ENCODE results near the gene SLC35B1. TPM values are rescaled to one million over a fixed set of nuclear protein-coding genes. Genes with fewer than 3 reads are reported as not detected.
"Not testable (repeated sequence)": the region's sequence is repeated elsewhere in the genome, so short reads cannot be mapped to it uniquely, and the experiment has no call there.

SLC35B1 gene
- total and polyA plus RNA-seq, 11 donors: 50.3 to 137 (median 66.2) TPM

DNA sequence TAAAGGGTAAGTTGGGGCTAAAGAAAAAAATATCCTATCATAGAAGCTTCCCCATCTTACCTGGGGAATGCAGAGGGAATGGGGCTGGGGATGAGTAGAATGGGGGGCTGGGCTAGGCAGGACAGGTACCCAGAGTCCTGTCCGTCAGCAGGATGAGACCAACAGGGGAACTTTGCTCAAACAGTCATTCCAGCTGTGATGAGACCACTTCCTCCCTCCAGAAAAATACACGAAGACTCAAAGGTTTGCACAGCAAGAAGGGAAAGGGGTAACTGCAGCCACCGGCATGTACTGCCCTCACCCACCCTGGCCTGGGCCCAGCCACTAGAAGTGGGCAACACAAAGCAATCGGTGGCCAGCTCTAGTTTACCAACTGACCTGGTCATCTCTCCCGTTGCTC, 20.7 kb upstream of the SLC35B1 start:
- H3K4me1 ChIP-seq: peaks cover 4 to 87% (median 61%) of the 10 kb centered on the region in 12 donors
- H3K27me3 ChIP-seq: no peaks in the 10 kb centered on the region
- intact Hi-C loops (cut with DNase I): loop anchor here in 2 of 10 donors (5.0 to 10.0 kb wide), 2 partner anchors 34 to 266 kb away; partner anchors contain the start of genes DLX3 (in 1 of the 2) and FAM117A (in 1 of the 2)
- DNase-seq: no peak
- TF ChIP-seq, protein P1, sequence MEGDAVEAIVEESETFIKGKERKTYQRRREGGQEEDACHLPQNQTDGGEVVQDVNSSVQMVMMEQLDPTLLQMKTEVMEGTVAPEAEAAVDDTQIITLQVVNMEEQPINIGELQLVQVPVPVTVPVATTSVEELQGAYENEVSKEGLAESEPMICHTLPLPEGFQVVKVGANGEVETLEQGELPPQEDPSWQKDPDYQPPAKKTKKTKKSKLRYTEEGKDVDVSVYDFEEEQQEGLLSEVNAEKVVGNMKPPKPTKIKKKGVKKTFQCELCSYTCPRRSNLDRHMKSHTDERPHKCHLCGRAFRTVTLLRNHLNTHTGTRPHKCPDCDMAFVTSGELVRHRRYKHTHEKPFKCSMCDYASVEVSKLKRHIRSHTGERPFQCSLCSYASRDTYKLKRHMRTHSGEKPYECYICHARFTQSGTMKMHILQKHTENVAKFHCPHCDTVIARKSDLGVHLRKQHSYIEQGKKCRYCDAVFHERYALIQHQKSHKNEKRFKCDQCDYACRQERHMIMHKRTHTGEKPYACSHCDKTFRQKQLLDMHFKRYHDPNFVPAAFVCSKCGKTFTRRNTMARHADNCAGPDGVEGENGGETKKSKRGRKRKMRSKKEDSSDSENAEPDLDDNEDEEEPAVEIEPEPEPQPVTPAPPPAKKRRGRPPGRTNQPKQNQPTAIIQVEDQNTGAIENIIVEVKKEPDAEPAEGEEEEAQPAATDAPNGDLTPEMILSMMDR (IDR thresholded peaks at IDR 0.05): no peak
- TF ChIP-seq POLR2A (IDR thresholded peaks at IDR 0.05): no peak
- H3K9me3 ChIP-seq: no peaks in the 10 kb centered on the region
- H3K27ac ChIP-seq: peak overlapping the region in 9 of 12 donors; percentile 22 to 94 (median 78)
- H3K36me3 ChIP-seq: peaks cover 0 to 5% (median 0%) of the 10 kb centered on the region in 9 donors
- no peak for ATAC-seq
- H3K4me3 ChIP-seq: no peak overlapping the region
- 80 to 90% (median 85%) methylated on average over 5 of the region's 5 CpGs for WGBS, 4 donors

DNA sequence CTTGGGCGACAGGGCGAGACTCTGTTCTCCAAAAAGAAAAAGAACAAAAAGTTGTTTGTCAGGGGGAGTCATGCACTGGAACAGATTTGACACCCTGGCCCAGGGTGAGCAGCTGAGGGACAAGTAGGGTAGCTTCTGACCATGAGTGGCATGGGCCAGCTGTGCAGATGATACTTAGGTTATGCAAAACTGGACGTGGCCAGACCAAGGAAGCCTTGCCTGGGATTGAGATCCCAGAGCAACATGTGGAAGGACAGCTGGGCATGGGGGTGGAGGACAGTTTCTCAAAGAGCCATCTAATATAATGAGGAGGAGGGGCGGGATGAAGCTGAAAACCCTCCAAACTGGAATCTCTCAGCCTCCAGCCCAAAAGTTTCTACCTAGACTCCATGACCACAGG, 19.6 kb upstream of the SLC35B1 start:
- ATAC-seq (no peak), DNase-seq (no peak)
- TF ChIP-seq POLR2A (IDR thresholded peaks at IDR 0.05): no peak
- TF ChIP-seq, protein P1 (IDR thresholded peaks at IDR 0.05): no peak
- Histone ChIP-seq H3K27me3 (no peaks in the 10 kb centered on the region), H3K4me1 (peaks cover 4 to 87% (median 64%) of the 10 kb centered on the region in 12 donors), H3K36me3 (peaks cover 0 to 6% (median 3%) of the 10 kb centered on the region in 9 donors), H3K9me3 (no peaks in the 10 kb centered on the region), H3K27ac (peak overlapping the region in 7 of 12 donors; percentile 8 to 94 (median 17)), H3K4me3 (no peak overlapping the region)
- 80 to 90% (median 89%) methylated on average over 4 of the region's 4 CpGs for WGBS, 4 donors
- intact Hi-C loops (cut with DNase I): loop anchor here in 2 of 10 donors (5.0 to 10.0 kb wide), 2 partner anchors 35 to 267 kb away; partner anchors contain the start of genes DLX3 (in 1 of the 2) and FAM117A (in 1 of the 2)

DNA sequence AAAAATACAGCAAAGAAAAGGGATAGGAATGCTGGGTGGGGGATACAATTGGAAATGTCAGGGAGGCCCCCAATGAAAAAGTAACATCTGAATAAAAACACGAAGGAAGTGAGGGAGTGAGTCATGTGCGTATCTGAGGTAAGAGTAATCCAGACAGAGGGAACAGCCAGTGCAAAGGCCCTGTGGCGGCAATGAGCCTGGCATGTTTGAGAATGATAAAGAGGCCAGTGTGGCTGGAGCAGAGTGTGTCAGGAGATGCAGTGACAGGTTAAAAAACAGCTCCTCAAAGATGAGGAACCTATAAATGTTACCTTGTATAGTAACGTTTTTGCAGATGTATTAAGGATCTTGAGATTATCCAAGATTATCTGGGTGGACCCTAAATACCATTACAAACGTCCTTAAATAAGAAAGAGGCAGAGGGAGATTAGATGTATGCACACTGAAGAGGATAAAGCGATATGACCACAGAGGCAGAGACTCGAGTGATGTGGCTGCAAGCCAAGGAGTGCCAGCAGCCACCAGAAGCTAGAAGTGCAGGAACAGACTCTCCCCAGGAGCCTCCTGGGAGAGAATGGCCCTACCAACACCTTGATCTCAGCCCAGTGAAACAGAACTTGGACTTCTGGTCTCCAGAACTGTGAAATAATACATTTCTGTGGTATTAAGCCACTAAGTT, 17.8 kb upstream of the SLC35B1 start:
- Histone ChIP-seq H3K36me3 (peaks cover 0 to 22% (median 16%) of the 10 kb centered on the region in 9 donors), H3K9me3 (no peaks in the 10 kb centered on the region), H3K27ac (peak overlapping the region in 3 of 12 donors; percentile 32 to 85 (median 78)), H3K4me1 (peaks cover 3 to 79% (median 54%) of the 10 kb centered on the region in 12 donors), H3K4me3 (no peak overlapping the region), H3K27me3 (no peaks in the 10 kb centered on the region)
- TF ChIP-seq, protein P1 (IDR thresholded peaks at IDR 0.05): no peak
- TF ChIP-seq POLR2A (IDR thresholded peaks at IDR 0.05): no peak
- intact Hi-C loops (cut with DNase I): loop anchor here in 2 of 10 donors (5.0 to 10.0 kb wide), 2 partner anchors 37 to 269 kb away; partner anchors contain the start of genes DLX3 (in 1 of the 2) and FAM117A (in 1 of the 2)
- no peak for ATAC-seq
- WGBS, 4 donors: 85 to 87% (median 86%) methylated on average over 7 of the region's 7 CpGs
- no peak for DNase-seq

DNA sequence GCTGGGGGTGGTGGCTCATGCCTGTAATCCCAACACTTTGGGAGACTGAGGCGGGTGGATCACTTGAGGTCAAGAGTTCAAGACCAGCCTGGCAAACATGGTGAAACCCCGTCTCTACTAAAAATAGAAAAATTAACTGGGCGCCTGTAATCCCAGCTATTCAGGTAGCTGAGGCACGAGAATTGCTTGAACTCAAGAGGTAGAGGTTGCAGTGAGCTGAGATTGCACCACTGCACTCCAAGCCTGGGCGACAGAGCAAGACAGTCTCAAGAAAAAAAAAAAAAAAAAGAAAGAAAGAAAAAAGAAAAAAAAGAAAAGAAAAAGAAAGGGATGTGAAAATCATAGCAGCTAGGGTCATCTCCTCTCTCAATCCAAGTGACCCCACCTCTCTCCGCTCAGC, 16.8 kb upstream of the SLC35B1 start:
- DNase-seq, H3K9me3 ChIP-seq, ATAC-seq, H3K4me3 ChIP-seq, H3K27me3 ChIP-seq: not testable (repeated sequence)
- WGBS, 4 donors: 67 to 80% (median 72%) methylated on average over 6 of the region's 6 CpGs
- Histone ChIP-seq H3K36me3 (peaks cover 0 to 32% (median 27%) of the 10 kb centered on the region in 9 donors), H3K27ac (peak overlapping the region in 8 of 12 donors; percentile 2 to 85 (median 76)), H3K4me1 (peaks cover 0 to 69% (median 45%) of the 10 kb centered on the region in 12 donors)
- intact Hi-C loops (cut with DNase I): loop anchor here in 6 of 10 donors (5.0 to 10.0 kb wide), 5 partner anchors 33 to 270 kb away; partner anchors contain the start of genes FAM117A (in 2 of the 6) and DLX3 (in 1 of the 6)
